GM19240 (cell line): ENCODE data around the gene KRT8.
"Not testable (repeated sequence)": the region's sequence is repeated elsewhere in the genome, so short reads cannot be mapped to it uniquely, and the experiment has no call there.

ENCODE experiments used
- DNase-seq: peaks from one replicate; pipeline ENCODE4 v3.0.0; 2011; ENCODE audit warnings: low spot score; ENCODE audit not compliant: insufficient read length

KRT8 gene

DNA sequence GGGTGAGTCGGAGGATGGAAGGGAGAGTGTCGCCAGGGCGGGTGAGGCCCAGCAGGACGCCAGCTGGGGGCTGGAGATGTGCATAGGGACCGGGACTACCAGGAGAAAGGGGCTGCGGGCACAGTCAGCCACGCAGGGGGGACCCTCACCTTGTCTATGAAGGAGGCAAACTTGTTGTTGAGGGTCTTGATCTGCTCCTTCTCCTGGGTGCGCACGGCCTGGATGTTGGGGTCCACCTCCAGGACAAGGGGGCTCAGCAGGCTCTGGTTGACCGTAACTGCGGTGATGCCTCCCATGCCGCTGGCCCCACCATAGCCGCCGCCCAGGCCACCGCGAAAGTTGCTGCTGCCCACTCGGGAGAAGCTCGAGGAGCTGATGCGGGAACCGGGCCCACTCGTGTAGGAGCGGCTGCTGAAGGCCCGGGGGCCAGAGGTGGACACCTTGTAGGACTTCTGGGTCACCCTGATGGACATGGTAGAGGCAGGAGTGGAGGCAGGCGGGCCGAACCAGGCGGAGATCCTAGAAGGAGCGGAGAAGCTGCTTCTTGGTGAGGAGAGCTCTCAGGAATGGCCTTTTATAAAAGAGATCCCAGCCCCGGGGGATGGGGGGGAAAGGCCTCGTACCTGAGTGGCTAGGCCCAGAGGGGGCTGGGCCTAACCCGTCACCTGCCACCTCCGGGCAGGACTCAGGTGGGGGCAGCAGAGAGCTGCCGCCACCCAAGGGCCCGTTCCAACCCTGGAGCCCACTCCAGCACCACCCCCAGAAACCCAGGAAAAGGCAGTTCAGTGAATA lies at the start of gene KRT8:
TSS of gene KRT8 (minus strand) at position 568 of the 792 bp plus-strand sequence. CDS start at position 473, 95 bp downstream.
- DNase-seq, result not testable (repeated sequence)

DNA sequence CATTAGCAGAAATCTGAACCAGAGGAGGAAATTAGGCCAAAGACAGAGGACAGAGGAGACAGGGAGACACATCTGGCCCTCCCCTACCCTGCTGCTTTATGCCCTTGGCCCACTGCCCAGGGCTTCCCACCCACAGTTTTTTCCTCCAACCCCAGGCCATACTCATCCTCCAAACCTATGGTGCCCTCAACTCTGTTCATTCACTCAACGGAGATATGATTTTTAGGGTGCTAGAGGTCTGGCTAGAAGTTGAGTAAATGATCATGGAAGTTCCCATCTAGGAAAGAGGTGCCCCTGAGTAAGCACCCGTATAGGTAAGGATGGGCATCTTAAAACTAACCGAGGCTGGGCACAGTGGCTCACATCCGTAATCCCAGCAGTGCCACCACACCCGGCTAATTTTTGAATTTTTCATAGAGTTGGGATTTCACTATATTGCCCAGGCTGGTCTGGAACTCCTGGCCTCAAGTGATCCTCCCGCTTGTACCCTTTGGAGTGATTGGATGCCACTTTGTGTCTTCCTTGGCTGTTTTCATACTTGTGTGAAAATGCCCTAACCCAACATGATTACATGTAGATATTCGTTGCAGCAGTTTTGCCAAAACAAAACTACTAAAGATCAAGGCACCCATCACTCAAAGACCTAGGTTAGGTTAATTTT lies 48.4 kb upstream of the KRT8 start:
- DNase-seq, result no peak

DNA sequence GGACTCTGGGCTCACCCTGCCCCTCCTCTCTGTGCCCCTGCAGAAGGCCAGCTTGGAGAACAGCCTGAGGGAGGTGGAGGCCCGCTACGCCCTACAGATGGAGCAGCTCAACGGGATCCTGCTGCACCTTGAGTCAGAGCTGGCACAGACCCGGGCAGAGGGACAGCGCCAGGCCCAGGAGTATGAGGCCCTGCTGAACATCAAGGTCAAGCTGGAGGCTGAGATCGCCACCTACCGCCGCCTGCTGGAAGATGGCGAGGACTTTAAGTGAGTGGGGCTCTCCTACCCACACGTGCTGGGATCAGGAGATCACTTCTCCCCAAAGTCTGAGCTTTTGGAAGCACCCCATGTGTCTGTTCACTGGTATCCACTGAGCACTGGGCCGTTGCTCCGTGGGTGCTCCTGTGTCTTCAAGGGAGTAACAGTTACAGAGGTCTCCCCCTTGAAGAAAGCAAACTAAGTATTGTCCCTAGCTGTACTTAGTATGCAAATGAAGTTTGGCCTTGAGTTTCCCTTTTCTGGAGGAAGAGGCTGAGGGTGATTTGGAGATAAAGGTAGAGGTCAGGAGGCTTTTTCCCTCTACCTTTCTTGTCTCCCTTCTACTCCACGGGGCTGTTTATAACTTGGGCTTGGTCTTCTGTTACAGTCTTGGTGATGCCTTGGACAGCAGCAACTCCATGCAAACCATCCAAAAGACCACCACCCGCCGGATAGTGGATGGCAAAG lies 47.4 kb upstream of the KRT8 start:
- DNase-seq, result no peak

DNA sequence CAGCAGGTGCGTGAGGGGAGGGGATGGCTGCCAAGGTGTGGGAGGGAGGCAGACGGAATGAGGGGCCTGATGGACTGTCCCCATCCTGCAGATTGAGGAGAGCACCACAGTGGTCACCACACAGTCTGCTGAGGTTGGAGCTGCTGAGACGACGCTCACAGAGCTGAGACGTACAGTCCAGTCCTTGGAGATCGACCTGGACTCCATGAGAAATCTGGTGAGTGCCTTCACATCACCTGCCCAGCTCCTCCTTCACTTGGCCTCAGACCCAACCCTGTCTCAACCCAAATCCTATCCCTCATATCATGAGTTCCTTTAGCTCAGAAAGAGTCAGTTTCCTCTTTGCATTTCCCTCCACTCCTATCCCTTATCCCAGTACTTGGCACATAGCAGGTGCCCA lies 46.8 kb upstream of the KRT8 start:
- DNase-seq, result no peak

GRCh38 chr12:52951126-52951525 lies 46.2 kb upstream of the KRT8 start:
- no peak for DNase-seq

DNA sequence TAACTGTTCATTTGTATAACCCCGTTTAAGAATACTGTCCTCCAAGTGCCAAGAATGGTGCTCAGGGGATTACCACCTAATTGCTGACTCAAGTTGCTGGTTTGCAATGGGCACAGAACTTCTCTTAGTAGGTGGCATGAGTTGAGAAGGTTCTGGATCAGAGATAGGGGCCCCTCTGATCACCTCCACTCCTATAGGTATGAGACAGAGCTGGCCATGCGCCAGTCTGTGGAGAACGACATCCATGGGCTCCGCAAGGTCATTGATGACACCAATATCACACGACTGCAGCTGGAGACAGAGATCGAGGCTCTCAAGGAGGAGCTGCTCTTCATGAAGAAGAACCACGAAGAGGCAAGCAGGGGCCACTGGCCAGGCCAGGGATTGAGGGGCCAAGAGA lies 45.7 kb upstream of the KRT8 start:
- no peak for DNase-seq

DNA sequence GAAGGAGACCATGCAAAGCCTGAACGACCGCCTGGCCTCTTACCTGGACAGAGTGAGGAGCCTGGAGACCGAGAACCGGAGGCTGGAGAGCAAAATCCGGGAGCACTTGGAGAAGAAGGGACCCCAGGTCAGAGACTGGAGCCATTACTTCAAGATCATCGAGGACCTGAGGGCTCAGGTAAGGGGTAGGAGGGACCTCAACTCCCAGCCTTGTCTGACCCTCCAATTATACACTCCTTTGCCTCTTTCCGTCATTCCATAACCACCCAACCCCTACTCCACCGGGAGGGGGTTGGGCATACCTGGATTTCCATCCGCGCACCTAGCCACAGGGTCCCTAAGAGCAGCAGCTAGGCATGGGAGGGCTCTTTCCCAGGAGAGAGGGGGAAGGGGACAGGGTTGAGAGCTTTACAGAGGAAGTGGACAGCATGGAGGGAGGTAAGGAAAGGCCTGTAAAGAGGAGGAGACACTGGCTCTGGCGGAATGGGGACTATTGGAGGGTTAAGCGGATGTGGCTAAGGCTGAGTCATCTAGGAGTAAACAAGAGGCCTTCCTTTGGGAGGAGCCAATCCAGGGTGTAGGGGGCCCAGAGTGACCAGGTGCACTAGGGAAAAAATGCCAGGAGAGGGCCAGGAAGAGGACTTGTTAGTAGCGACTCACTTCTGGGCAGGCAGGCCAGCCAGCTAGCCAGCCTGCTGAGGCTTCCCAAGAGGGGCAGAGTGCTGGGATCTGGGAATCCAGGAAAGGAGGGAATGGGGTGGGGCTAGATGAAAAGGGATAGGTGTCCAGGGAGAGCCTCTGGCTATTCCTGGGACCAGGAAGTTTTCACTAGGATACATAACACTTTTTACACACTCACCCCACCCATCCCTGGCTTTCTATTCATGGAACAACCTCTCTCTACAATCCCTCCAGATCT lies 44.8 kb upstream of the KRT8 start:
- DNase-seq, result no peak

- no peak for DNase-seq
Observed at GRCh38 chr12:52947738-52948423, 43.0 kb upstream of the KRT8 start.

- DNase-seq, result no peak
Observed at GRCh38 chr12:52946797-52947547, 42.1 kb upstream of the KRT8 start.

GRCh38 chr12:52946334-52946733 lies 41.5 kb upstream of the KRT8 start:
- no peak for DNase-seq

GRCh38 chr12:52945389-52946232 lies 40.7 kb upstream of the KRT8 start:
- no peak for DNase-seq

GRCh38 chr12:52944683-52945388 lies 40.0 kb upstream of the KRT8 start:
- DNase-seq, result no peak

DNA sequence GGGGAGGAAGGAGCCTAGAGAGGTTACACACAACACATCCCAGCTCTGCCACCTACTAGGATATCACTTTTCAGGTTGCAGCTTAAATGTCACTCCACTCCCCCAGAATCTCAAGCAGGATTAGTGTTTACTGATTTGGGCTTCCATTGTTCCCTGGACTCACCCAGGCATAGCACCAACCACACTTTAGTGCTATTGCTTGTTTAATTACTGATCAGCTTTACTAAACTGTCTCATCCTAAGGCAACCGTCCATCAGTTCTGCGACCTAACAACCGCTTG lies 38.0 kb upstream of the KRT8 start:
- no peak for DNase-seq

- no peak for DNase-seq
Observed at GRCh38 chr12:52942066-52942900, 37.4 kb upstream of the KRT8 start.

GRCh38 chr12:52929538-52929937 lies 24.7 kb upstream of the KRT8 start:
- DNase-seq, result no peak

DNA sequence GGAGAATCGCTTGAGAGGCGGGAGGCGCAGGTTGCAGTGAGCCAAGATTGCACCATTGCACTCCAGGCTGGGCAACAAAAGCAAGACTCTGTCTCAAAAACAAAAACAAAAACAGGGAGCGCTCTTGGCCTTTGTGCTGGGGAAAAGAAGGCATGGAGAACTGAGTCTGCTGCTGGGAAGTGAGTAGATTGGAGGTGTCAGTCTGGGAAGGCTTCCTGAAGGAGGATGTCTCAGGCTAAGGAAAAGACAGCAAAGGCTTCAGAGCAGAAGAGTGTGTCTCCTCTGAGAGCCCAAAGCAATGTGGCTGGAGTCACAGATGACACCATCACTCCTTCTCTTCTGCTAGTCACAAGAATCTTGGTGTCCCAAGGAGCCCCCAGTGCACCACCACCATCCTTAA lies 23.1 kb upstream of the KRT8 start:
- DNase-seq, result no peak

GRCh38 chr12:52926596-52927234 lies 21.8 kb upstream of the KRT8 start:
- no peak for DNase-seq
